ENCODE results near the gene SULT1A3. TPM values are rescaled to one million over a fixed set of nuclear protein-coding genes. Genes with fewer than 3 reads are reported as not detected.
A peak's percentile ranks its signal among the peaks of the same experiment; 100 is the strongest.

The SULT1A3 gene
- total RNA-seq, 1 experiment from 2014 or later = 14.1 TPM

DNA sequence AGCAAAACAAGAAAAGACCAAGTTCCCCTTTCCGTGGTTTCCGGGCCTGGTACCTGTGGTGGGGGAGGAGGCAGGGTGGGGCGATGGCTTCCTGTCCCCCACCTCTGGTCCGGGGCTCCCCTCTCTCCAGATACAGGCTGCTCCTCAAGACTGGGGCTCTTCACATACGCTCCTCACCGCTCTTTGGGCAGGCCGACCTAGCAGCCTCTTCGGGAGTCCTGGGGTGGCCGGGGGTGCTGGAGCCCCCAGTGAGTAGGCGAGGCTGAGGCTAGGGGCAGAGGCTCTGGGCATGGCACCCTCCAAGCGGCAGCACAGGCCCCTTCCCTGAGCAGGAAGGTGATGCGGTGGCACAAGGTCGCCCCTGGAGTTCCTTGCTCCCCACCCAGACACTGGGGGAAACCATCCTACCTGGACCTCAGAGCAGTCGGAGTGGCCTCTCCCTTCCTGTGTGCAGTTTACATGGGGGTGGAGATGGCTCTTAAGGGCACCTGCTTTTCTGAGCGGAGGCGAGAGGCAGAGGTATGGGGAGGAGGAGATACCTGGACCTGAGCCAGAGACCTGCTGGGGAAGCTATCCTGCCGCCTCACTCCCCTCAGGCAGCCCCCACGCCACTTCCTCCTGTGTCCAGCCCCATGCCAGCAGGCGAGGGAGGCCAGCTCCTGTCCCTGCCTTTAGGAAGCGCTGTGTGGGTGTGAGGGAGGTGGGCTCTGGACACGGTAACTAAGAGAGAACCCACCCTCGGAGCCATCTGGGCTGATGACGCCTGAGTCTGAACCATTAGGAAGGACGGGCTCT, 14.8 kb upstream of the SULT1A3 start:
- POLR2A ChIA-PET (ENCODE audit: low non-redundant PET) = no interaction called here
- BruUV-seq (replicated peaks) = no TSS peak
- H3K4me3 ChIP-seq (ENCODE audit: low read depth, low read length, poor library complexity, severe bottlenecking) = peak overlapping the region; percentile 59

DNA sequence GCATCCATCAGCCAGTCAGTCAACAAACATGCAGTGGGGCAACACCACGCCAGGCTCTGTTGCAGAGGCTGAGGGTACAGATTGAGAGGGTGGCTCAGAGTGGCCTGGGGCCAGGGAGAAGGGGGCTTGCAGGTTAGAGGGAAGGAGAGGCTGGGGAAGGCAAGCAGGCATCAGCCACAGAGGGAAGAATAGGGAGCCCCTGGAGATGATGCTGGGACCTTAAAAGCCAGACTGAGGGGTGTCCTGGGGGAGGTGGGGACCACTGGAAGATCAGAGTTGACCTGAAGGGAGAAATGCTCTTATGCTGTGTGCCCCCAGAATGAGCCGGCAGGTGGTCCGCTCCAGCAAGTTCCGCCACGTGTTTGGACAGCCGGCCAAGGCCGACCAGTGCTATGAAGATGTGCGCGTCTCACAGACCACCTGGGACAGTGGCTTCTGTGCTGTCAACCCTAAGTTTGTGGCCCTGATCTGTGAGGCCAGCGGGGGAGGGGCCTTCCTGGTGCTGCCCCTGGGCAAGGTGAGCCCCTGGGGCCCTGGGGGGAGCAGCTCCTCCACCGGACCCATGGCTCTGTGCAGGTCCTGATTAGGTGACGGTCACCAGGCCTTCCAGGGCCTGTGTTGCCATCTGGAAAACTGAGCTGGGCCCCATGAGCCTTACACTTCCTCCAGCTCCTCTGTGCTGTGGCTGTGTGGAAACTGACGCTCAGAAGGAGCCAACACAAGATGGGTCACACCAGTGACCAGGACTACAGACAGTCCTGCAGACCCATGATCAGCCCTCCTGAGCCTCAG, 14.0 kb upstream of the SULT1A3 start:
- BruUV-seq (replicated peaks) = no TSS peak
- H3K36me3 ChIP-seq (ENCODE audit: insufficient read depth, low read length, poor library complexity, severe bottlenecking) = no peaks in the 10 kb centered on the region
- intact Hi-C loops (cut with micrococcal nuclease; ENCODE audit: unreplicated experiment) = no loop called here
- H3K27me3 ChIP-seq (replicated peaks; ENCODE audit: insufficient read depth, low read depth, low read length, poor library complexity) = no peaks in the 10 kb centered on the region
- H3K27ac ChIP-seq (ENCODE audit: low read depth, low read length, poor library complexity, severe bottlenecking) = no peak overlapping the region
- POLR2A ChIA-PET (ENCODE audit: low non-redundant PET) = no interaction called here
- CTCF ChIA-PET = no interaction called here
- DNase-seq (ENCODE audit: low spot score) = no peak
- no peaks in the 10 kb centered on the region for H3K9me3 ChIP-seq (ENCODE audit: low read depth, low read length, poor library complexity, severe bottlenecking)
- H3K4me1 ChIP-seq (ENCODE audit: insufficient read depth, low read length, poor library complexity, severe bottlenecking) = no peaks in the 10 kb centered on the region
- TF ChIP-seq, protein P1, sequence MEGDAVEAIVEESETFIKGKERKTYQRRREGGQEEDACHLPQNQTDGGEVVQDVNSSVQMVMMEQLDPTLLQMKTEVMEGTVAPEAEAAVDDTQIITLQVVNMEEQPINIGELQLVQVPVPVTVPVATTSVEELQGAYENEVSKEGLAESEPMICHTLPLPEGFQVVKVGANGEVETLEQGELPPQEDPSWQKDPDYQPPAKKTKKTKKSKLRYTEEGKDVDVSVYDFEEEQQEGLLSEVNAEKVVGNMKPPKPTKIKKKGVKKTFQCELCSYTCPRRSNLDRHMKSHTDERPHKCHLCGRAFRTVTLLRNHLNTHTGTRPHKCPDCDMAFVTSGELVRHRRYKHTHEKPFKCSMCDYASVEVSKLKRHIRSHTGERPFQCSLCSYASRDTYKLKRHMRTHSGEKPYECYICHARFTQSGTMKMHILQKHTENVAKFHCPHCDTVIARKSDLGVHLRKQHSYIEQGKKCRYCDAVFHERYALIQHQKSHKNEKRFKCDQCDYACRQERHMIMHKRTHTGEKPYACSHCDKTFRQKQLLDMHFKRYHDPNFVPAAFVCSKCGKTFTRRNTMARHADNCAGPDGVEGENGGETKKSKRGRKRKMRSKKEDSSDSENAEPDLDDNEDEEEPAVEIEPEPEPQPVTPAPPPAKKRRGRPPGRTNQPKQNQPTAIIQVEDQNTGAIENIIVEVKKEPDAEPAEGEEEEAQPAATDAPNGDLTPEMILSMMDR (conservative IDR thresholded peaks at IDR 0.05; ENCODE audit: low read depth, low read length) = no peak
- no peak overlapping the region for H3K4me3 ChIP-seq (ENCODE audit: low read depth, low read length, poor library complexity, severe bottlenecking)

More for the DNA sequence above, 14.8 kb upstream of the SULT1A3 start:
- Histone ChIP-seq H3K36me3 (ENCODE audit: insufficient read depth, low read length, poor library complexity, severe bottlenecking) (no peaks in the 10 kb centered on the region), H3K4me1 (ENCODE audit: insufficient read depth, low read length, poor library complexity, severe bottlenecking) (no peaks in the 10 kb centered on the region), H3K27me3 (replicated peaks; ENCODE audit: insufficient read depth, low read depth, low read length, poor library complexity) (no peaks in the 10 kb centered on the region), H3K27ac (ENCODE audit: low read depth, low read length, poor library complexity, severe bottlenecking) (no peak overlapping the region), H3K9me3 (ENCODE audit: low read depth, low read length, poor library complexity, severe bottlenecking) (no peaks in the 10 kb centered on the region)
- CTCF ChIA-PET = no interaction called here
- DNase-seq (ENCODE audit: low spot score) = no peak
- intact Hi-C loops (cut with micrococcal nuclease; ENCODE audit: unreplicated experiment) = no loop called here
- TF ChIP-seq, protein P1 (conservative IDR thresholded peaks at IDR 0.05; ENCODE audit: low read depth, low read length) = no peak
- no peak for TF ChIP-seq EZH2 (IDR thresholded peaks at IDR 0.05; ENCODE audit: borderline replicate concordance, low read depth, low read length, poor library complexity, severe bottlenecking)

DNA sequence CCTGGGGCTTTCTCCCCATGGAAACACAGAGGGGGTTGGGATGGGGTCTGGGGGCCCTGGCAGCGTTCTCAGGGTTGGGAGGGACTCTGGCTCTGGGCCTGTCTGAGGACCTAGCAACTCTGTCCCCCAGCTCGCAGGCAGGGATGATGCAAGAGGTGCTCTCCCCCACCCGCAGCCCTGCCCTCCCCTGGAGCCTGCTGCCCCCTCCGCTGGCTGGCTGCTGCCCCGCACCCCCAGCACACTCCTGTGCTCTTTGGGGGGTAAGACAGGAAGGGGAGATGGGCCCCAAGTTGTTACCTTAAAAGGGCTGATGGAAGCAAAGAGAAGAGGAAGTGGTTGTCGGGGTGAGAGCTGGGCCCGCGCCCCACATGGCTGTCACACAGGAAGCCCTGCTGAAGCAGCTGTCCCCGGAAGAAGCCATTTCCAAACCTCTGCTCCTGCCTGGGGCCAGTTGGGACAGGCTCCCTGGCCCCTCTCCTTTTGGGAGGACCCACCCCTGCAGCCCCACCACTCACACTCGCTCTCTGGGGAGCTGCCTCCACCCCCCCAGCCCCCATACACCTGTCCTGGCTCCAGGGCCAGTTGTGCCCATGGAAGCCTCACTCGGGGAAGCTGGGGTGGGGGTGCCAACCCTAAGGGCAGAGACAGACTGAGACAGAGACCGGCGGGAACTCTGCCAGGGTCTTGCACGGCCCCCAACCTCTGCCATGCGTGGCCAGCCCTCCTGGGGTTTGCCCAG, 13.2 kb upstream of the SULT1A3 start:
- no peak for DNase-seq (ENCODE audit: low spot score)
- POLR2A ChIA-PET (ENCODE audit: low non-redundant PET) = no interaction called here
- no TSS peak for BruUV-seq (replicated peaks)

More for the DNA sequence above, 13.2 kb upstream of the SULT1A3 start:
- Histone ChIP-seq H3K36me3 (ENCODE audit: insufficient read depth, low read length, poor library complexity, severe bottlenecking) (no peaks in the 10 kb centered on the region), H3K27ac (ENCODE audit: low read depth, low read length, poor library complexity, severe bottlenecking) (no peak overlapping the region), H3K9me3 (ENCODE audit: low read depth, low read length, poor library complexity, severe bottlenecking) (no peaks in the 10 kb centered on the region), H3K27me3 (replicated peaks; ENCODE audit: insufficient read depth, low read depth, low read length, poor library complexity) (no peaks in the 10 kb centered on the region), H3K4me1 (ENCODE audit: insufficient read depth, low read length, poor library complexity, severe bottlenecking) (no peaks in the 10 kb centered on the region), H3K4me3 (ENCODE audit: low read depth, low read length, poor library complexity, severe bottlenecking) (no peak overlapping the region)
- CTCF ChIA-PET = interaction anchor here (1.0 kb wide), 1 partner anchor 48 kb away, joined by 9 read pairs; no protein-coding TSS in a partner anchor
- intact Hi-C loops (cut with micrococcal nuclease; ENCODE audit: unreplicated experiment) = no loop called here
- TF ChIP-seq EZH2 (IDR thresholded peaks at IDR 0.05; ENCODE audit: borderline replicate concordance, low read depth, low read length, poor library complexity, severe bottlenecking) = no peak
- TF ChIP-seq, protein P1 (conservative IDR thresholded peaks at IDR 0.05; ENCODE audit: low read depth, low read length) = no peak
